GM21390 (cell line): Measurements from ENCODE around the gene RIMS4.

ENCODE experiments used
- ATAC-seq: cut with Tn5 transposase; IDR thresholded peaks from one replicate; pipeline ENCODE4 v1.9.1; 2021; ENCODE audit not compliant: unreplicated experiment

The RIMS4 gene

DNA sequence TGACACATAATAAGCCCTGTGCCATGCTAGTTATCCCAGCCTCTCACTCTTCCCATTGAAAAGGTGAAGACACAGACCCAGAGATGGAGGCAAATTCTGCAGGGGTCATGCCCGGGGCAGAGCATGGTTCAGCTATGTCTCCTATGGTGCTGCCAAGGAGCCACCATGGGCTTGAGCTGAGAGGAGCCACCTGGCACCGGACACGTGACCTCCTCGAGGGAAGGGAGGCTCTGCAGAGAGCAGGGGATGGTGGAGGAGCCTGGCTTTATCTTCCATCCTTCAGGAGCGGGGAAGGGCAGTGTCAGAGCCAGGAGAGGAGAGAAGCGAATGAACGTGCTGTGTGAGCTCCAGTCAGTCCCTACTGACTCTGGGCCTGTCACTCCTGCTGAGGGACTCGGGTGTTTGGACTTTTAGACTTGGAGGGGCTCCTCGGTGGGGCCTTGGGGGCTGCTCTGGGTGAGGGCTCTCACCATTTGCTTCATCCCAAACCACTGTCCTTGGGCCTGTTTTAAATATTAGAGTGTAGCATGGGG is 106.3 kb downstream of the RIMS4 start:
- ATAC-seq, result no peak

DNA sequence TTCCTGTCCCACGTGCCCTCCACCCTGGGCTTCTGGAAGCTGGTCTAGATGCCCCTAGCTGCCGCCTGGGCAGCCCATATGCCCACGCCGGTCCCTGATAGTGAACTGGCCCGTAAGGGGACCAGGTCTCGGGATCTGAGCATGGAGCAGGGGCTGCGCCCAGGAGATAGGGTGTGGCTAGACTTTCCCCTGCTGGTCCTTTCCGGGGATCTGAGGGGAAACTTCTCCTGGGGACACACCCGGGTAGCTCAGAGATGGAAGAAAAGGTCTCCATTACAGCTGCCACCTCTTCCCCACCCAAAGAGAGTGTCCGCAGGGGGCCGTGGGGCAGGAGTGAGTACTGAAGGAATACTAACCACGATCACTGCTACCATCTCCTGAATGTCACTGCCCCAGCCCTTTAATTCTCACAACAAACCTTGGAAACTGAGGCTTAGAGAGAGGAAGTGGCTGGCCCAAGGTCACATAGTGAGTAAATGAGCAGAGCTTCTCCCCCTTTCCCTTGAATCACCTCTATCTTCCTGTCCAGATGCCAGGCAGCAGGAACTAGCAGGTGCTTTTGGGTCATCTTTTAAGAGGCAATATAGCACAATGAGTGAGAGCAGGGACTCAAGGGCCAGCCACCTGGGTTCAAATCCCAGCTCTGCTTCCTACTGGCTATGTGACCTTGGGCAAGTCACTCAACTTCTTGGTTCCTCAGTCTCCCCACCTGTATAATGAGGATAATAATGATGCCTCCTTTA is 107.0 kb downstream of the RIMS4 start:
- ATAC-seq, result no peak

DNA sequence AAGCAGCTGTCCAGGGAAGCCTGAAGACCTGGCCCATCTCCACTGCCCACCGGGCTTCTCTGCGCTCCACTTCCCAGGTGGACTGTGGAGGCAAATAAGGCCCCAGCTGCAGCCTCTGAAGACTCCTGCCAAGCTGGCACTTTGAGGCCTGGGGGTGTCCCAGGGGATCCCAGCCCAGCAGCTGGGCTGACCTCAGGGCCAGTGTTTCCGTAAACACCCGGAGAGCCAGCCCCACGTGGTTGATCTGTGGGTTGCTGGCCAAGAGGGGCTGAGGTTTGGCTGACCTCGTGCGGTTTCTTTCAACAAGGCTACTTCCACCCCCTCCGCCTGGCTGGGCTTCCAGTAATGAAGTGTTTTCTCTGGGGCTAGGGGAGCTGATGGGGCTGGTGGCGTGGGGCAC is 107.6 kb downstream of the RIMS4 start:
- no peak for ATAC-seq

DNA sequence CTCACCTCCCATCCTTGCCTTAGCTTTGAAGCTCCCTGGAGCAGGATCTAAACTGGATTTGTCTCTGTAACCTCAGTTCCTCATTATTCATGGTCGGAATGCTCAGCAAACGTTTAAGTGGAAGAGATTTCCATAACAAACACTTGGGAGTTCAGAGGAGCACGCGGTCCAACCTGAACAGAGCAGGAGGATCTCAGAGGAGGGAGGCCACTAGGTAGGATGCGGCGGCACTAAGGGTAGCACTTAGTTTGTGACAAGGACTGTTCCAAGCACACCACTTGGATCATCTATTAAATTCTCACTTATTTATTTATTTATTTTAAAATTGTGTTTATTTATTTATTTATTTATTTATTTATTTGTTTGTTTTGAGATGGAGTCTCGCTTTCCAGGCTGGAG is 108.5 kb downstream of the RIMS4 start:
- no peak for ATAC-seq
